HG03575 (cell line): ENCODE data around the gene MYLK2.
"Not testable (repeated sequence)": the region's sequence is repeated elsewhere in the genome, so short reads cannot be mapped to it uniquely, and the experiment has no call there.

Experiments
- ATAC-seq: cut with Tn5 transposase; IDR thresholded peaks from one replicate; pipeline ENCODE4 v1.9.1; 2021; ENCODE audit not compliant: unreplicated experiment, insufficient number of reproducible peaks, low FRiP score; ENCODE audit errors: extremely low read depth

The MYLK2 gene

GRCh38 chr20:31813611-31814010 is 5.5 kb upstream of the MYLK2 start:
- no peak for ATAC-seq

GRCh38 chr20:31814142-31814541 is 5.0 kb upstream of the MYLK2 start:
- not testable (repeated sequence) for ATAC-seq

- no peak for ATAC-seq
Measured at GRCh38 chr20:31815408-31816188, 3.6 kb upstream of the MYLK2 start.

- ATAC-seq, result no peak
Measured at GRCh38 chr20:31816221-31816620, 2.9 kb upstream of the MYLK2 start.

- no peak for ATAC-seq
Measured at GRCh38 chr20:31817461-31817860, 1.7 kb upstream of the MYLK2 start.

GRCh38 chr20:31818376-31818908 is 714 bp upstream of the MYLK2 start:
- no peak for ATAC-seq

- ATAC-seq, result no peak
Measured at GRCh38 chr20:31820228-31820627, 1.1 kb downstream of the MYLK2 start.

GRCh38 chr20:31821427-31821826 is 2.3 kb downstream of the MYLK2 start:
- ATAC-seq, result no peak

GRCh38 chr20:31822421-31823330 is 3.5 kb downstream of the MYLK2 start:
- no peak for ATAC-seq

- ATAC-seq, result no peak
Measured at GRCh38 chr20:31823360-31824124, 4.4 kb downstream of the MYLK2 start.

GRCh38 chr20:31824125-31824485 is 4.9 kb downstream of the MYLK2 start:
- ATAC-seq, result no peak

GRCh38 chr20:31824554-31825313 is 5.6 kb downstream of the MYLK2 start:
- no peak for ATAC-seq

GRCh38 chr20:31826074-31826473 is 6.9 kb downstream of the MYLK2 start:
- ATAC-seq, result no peak

GRCh38 chr20:31827059-31827458 is 7.9 kb downstream of the MYLK2 start:
- no peak for ATAC-seq

- ATAC-seq, result not testable (repeated sequence)
Measured at GRCh38 chr20:31828016-31828415, 8.9 kb downstream of the MYLK2 start.

GRCh38 chr20:31829731-31830130 is 10.6 kb downstream of the MYLK2 start:
- no peak for ATAC-seq

GRCh38 chr20:31830406-31830981 is 11.3 kb downstream of the MYLK2 start:
- no peak for ATAC-seq

- no peak for ATAC-seq
Measured at GRCh38 chr20:31831211-31831610, 12.1 kb downstream of the MYLK2 start.
